T-helper 9 cell (primary cell): Measurements from ENCODE around the gene ARID1A.

Experiments used
- DNase-seq: peaks from one replicate; pipeline ENCODE4 v3.0.0-alpha.2; 2020

ARID1A gene

GRCh38 chr1:26729633-26730032 is 33.8 kb downstream of the ARID1A start:
- no peak for DNase-seq

GRCh38 chr1:26730695-26731094 is 34.9 kb downstream of the ARID1A start:
- no peak for DNase-seq

DNA sequence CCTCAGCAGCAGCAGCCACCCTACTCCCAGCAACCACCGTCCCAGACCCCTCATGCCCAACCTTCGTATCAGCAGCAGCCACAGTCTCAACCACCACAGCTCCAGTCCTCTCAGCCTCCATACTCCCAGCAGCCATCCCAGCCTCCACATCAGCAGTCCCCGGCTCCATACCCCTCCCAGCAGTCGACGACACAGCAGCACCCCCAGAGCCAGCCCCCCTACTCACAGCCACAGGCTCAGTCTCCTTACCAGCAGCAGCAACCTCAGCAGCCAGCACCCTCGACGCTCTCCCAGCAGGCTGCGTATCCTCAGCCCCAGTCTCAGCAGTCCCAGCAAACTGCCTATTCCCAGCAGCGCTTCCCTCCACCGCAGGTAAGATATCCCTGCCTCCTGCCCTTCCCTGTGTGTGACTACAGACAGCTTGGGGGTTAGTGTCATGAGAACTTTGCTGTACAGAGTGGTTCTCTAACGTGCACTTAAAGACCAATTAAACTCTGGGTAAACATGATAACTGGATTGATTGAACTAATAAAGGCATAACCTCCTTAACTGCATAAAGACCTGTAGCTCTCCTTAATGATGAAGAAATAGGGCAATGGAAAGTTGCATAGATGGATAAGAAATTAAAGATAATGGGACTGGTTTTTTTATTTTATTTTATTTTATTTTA is 35.6 kb downstream of the ARID1A start:
- DNase-seq = no peak

- no peak for DNase-seq
Measured at GRCh38 chr1:26733392-26733791, 37.6 kb downstream of the ARID1A start.

DNA sequence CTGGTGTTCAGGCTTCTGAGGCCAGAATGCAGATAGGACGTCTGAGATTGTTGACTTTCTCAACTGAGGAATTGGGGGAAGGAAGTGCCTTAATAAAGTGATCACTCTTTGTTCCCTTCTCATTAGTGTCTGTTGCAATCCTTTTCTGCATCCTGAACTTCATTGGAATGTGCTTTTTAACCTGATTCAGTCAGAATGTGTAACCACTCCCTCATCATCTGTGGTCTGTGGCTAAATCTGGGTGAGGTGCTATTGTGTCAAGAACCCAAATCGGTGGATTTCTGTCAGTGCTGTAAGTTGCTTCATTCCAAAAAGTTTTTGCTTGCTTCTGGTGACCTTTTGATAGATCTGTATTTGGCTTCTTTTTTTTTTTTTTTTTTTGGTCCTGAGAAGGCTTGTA is 38.2 kb downstream of the ARID1A start:
- no peak for DNase-seq

- DNase-seq = no peak
Measured at GRCh38 chr1:26734501-26735058, 38.8 kb downstream of the ARID1A start.

DNA sequence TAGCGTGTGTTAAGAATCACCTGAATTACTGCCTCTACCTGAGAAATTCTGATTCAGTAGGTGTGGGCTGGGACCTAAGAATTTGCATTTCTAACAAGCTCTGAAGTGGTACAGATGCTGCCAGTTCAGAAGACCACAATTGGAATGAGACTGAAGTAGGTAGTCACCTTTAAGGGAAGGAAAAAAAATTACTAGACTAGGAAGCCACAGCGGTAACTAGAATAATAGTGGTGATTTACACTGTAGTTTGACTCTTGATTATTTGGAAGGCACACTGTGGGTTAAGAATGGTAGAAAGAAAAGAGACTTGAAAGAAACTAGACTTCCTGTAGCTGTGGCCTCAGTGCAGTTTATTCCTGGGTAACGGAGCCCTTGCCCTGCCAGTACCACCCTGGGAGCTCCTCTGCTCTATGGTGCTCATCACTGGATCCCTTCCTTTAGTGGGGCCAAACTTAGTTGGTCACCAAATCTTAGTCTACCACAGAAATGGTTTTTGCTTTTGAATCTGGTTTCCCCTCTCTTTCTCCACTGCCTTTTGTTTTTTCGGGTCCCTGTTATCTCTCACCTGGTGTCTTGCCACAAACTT is 43.6 kb downstream of the ARID1A start:
- no peak for DNase-seq

GRCh38 chr1:26740023-26740634 is 44.3 kb downstream of the ARID1A start:
- no peak for DNase-seq

- DNase-seq = no peak
Measured at GRCh38 chr1:26740952-26741351, 45.1 kb downstream of the ARID1A start.

DNA sequence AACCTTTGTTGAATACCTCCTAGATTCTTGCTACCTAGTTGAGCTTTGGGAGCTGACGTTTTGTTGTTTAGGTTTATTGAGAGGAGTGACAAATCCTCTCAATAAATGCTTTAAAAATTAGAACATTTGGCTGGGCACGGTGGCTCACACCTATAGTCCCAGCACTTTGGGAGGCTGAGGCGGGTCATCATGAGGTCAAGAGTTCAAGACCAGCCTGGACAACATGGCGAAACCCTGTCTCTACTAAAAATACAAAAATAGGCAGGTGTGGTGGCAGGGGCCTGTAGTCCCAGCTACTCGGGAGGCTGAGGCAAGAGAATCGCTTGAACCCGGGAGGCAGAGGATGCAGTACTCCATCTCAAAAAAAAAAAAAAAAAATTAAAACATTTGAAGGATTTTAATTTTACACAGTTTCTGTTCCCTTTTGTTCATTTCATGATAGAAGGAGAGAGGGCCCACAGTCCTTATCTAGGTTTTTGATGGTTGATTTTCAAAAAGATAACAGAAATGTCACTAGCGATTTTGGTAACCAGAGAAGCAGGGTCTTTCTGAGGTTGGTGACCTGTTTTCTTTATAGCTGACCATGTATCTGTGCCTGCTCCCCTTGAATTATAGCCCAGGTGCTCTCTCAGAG is 47.7 kb downstream of the ARID1A start:
- no peak for DNase-seq

- peak; percentile 58 for DNase-seq
Measured at GRCh38 chr1:26744075-26744959, 48.5 kb downstream of the ARID1A start.

- DNase-seq = no peak
Measured at GRCh38 chr1:26745191-26745590, 49.4 kb downstream of the ARID1A start.

GRCh38 chr1:26747048-26747447 is 51.2 kb downstream of the ARID1A start:
- DNase-seq = no peak

GRCh38 chr1:26748351-26748750 is 52.5 kb downstream of the ARID1A start:
- no peak for DNase-seq

DNA sequence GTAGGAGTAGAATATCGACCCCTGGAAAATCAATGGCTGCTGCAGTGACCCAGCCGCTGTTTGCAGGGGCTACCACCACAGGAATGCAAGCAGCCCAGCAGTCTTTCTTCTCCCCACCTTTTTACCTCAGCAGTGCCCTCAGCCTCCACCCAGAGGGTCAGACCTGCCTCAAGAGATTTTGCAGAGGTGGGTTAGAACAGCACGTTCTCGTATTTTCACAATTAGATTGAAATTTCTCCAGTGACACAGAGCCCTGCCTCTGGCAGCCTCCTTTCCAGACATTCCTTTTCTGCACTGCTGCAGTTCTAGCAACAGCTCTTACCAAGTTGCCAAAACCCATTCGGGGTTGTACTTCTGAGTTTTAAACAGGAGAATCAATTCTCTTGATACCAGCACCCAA is 53.6 kb downstream of the ARID1A start:
- DNase-seq = no peak

DNA sequence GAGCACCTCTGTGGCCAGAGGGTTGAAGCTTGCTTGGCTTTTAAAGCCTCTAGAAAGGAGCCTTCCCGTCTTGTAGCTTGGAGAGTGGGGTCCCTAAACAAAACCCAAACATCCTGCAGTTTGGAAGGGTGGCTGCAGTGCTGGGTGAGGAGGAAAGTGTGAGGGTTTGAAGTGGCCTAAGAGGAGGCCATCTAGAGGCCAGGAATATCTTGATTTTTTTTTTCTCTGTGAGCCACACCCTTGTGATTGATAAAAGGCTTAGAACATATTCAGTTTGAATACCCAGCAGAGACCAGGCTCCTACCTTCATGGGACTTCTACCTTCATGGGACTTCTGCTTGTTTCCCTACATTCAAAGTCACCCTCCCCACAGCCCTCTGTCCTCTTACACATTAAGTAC is 54.6 kb downstream of the ARID1A start:
- DNase-seq = no peak

GRCh38 chr1:26752519-26752918 is 56.7 kb downstream of the ARID1A start:
- no peak for DNase-seq

GRCh38 chr1:26754086-26754874 is 58.5 kb downstream of the ARID1A start:
- no peak for DNase-seq

GRCh38 chr1:26758358-26758757 is 62.5 kb downstream of the ARID1A start:
- DNase-seq = no peak

DNA sequence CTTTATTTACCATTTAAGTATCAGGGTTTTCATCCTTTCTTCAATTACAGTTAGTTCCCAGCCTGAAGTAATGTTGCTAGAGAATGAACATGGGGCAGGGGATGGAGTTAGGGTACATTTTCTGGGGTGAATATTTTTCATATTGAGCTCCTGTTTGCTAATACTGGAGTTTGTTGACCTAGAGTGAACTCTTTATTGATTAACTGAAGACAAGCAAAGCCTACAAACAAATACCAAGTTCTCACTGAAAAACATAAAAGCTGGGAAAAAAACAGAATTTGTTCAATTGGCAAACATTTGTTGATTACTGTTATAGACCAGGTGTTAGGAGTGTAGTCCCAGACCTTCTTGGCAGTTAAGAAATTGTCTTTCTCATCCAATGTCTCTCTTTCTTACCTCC is 63.7 kb downstream of the ARID1A start:
- DNase-seq = no peak

GRCh38 chr1:26761217-26761616 is 65.4 kb downstream of the ARID1A start:
- DNase-seq = no peak

- DNase-seq = no peak
Measured at GRCh38 chr1:26767714-26768113, 71.9 kb downstream of the ARID1A start.
